Stimulated activated CD4-positive, alpha-beta T cell treated with anti-CD3 and anti-CD28 coated beads, TNF-alpha, amount 100 ng/mL, for 24 hours (primary cell): ENCODE measurements around the gene ZBTB5.
"Not testable (repeated sequence)": the region's sequence is repeated elsewhere in the genome, so short reads cannot be mapped to it uniquely, and the experiment has no call there.

Experiments
- DNase-seq, 3 experiments: peaks; one replicate each; pipeline ENCODE4 v3.0.0-alpha.2; 2020; ENCODE audit warnings: low read depth in 3 of 3

ZBTB5 gene

GRCh38 chr9:37449862-37450632 is 15.2 kb downstream of the ZBTB5 start:
- DNase-seq: no peak

- DNase-seq: no peak
Measured at GRCh38 chr9:37447111-37447510, 18.1 kb downstream of the ZBTB5 start.

DNA sequence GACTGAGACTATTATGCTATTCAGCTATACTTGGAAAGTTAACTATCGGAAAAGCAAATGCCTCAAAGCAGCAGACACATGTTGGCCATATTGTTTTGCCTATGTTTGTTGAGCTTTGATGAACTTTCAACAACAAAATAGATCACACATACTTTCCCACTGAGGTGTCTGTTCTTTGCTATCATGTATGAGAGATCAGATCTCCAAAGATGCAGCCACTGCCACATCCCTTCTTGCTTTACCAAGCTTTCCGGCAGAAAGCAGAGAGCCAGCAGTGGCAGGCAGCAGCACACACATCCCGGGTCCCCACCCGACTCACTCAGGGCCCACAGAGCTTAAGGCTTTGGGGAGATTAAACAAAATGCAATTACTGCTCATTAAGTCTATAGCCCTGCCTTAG is 18.8 kb downstream of the ZBTB5 start:
- DNase-seq: no peak

- DNase-seq: no peak
Measured at GRCh38 chr9:37445832-37446231, 19.4 kb downstream of the ZBTB5 start.

DNA sequence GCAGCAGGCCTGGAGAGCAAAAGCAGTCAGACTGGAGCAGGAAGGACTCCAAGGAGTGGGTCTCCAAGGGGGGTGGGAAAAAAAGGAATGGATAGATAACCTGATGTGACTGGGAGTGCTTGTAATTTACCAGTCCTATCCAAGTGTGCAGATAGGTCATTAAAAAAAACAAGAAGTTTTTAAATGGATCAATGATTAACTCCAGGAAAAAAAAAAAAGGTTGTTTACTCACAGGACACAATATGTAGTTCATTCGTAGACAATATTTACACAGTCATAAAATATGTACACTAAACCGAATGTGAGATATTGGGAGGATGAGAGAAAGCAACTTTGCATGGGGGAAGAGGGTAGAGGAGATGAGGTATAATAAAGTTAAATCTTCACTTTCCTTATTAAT is 20.4 kb downstream of the ZBTB5 start:
- no peak for DNase-seq

- no peak for DNase-seq
Measured at GRCh38 chr9:37443566-37443965, 21.7 kb downstream of the ZBTB5 start.

GRCh38 chr9:37442556-37442955 is 22.7 kb downstream of the ZBTB5 start:
- DNase-seq: no peak

DNA sequence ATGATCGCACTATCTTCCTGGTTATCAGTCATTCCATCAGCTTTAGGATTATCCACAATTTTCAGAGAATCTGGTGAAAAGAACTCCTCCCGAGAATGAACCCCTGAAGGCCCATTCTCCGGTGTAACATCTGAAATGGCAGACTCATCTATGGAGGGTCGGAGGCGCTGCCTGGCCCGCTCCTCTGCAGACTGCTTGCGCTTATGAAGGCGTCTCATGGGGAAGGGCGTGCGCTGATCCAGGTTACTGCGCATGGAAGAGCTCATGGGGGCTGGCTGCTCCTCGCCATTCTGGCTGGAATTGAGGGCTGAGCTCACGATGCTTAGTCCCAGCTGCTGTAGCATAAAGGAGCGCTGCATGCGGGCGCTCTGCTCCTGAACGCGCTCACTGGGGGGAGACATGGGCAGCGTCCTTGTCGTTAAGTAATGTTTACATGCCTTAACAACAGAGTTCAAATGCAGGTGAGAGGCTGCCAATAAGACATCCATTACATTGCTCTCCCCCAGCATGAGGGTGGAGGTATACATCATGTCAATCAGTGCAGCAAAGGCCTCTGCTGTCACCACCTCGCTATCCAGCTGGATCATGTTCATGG is 23.4 kb downstream of the ZBTB5 start:
- DNase-seq: no peak

DNA sequence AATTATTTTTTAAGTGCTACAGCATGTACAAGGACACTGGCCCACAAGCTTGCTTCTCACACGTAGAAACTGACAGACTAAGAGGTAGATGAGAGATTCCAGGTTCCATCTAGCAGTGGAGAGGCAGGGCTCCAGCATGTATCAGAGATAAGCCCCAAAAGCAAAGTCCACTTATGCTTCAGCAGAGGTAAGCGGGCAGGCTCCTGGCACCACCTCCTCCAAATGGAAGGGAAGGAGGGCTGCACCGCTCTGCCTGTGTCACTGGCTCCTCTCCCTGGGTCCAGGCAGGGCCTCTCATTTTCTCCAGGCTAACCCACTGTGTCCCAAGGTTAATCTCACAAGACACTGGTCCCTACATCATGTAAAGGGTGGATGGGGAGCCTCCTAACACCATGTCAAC is 26.9 kb downstream of the ZBTB5 start:
- DNase-seq: no peak

GRCh38 chr9:37437621-37438020 is 27.6 kb downstream of the ZBTB5 start:
- DNase-seq: no peak

DNA sequence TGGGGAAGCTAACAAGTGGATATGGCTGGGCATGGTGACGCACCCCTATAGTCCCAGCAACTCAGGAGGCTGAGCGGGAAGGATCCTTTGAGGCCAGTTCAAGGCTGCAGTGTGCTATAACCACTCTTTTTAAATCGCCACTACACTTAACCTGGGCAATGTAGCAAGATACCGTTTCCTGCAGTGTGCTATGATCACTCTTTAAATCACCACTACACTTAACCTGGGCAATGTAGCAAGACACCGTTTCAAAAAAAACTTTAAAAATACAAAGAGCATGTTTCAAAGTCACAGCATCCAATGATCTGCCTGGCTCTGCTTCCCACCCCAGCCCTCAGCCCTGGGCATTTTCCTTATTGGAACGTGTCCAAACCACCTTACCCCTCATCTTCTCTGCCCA is 28.2 kb downstream of the ZBTB5 start:
- DNase-seq: no peak

GRCh38 chr9:37436540-37436939 is 28.7 kb downstream of the ZBTB5 start:
- DNase-seq: no peak

- DNase-seq: no peak
Measured at GRCh38 chr9:37433867-37434371, 31.3 kb downstream of the ZBTB5 start.

- DNase-seq: no peak
Measured at GRCh38 chr9:37432020-37432419, 33.2 kb downstream of the ZBTB5 start.

DNA sequence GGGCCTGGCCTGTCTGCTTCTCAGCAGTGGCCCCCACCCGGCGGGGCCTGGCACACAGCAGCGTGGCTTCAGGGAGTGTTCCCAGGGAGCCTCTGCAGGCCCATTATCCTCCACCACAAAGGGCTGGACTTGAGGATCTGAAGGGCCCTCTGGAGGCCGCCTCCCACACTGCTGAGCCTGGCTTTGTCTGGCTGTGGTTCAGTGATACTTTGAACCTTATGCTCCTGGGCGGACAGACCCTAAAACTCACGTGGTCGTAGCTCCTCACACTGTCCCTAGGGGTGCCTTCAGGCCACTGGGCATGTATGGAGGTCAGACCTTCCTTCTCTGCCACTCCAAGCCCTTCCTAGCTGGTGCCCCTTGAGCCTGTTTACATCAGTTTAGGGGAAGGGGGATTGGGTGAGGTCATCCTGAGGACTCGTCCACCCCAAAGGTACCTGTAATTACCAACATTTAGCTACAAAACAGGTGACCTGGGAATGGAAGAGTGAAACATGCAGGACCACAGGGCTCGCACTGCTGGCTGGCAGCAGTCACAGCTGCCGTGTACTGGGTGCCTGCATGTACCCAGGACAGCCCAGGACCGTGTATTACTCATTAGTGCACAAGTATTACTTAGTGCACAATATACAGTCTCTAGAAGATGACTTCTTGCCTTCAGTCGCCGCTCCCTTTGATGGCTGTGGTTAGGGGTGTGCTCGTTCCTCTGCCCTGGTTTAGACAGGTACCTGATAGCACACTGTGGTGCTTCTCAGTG is 34.2 kb downstream of the ZBTB5 start:
- DNase-seq: no peak

GRCh38 chr9:37429441-37430285 is 35.6 kb downstream of the ZBTB5 start:
- no peak for DNase-seq

DNA sequence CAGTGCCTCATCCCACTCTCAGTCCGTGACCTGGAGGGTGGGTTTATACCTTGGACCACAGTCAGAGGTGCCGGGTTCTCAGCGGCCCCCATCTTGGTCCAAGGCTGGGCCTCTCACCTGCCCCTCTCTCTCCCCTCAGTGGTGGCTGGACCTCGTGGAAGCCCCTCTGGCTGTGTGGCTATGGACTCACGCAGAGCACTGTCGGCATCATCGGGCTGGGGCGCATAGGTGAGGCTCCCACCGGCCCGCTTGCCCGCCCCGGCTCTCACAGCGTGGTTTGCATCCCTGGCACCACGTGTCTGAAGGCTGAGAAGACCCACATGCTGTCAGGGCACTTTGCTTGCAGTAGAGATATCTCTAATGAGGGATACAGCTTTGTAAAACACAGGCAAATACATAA is 36.9 kb downstream of the ZBTB5 start:
- DNase-seq: no peak

GRCh38 chr9:37426846-37427245 is 38.4 kb downstream of the ZBTB5 start:
- DNase-seq: no peak

DNA sequence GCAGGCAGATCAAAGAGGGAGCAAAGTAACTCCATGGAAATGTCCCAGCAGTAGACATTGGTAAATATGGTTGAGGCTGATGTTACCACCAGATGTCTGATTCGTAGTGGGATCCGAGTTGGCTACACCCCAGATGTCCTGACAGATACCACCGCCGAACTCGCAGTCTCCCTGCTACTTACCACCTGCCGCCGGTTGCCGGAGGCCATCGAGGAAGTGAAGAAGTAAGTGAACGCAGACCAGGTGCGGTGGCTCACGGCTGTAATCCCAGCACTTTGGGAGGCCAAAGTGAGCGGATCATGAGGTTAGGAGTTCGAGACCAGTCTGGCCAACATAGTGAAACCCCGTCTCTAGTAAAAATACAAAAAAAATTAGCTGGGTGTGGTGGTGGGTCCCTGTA is 38.8 kb downstream of the ZBTB5 start:
- not testable (repeated sequence) for DNase-seq

DNA sequence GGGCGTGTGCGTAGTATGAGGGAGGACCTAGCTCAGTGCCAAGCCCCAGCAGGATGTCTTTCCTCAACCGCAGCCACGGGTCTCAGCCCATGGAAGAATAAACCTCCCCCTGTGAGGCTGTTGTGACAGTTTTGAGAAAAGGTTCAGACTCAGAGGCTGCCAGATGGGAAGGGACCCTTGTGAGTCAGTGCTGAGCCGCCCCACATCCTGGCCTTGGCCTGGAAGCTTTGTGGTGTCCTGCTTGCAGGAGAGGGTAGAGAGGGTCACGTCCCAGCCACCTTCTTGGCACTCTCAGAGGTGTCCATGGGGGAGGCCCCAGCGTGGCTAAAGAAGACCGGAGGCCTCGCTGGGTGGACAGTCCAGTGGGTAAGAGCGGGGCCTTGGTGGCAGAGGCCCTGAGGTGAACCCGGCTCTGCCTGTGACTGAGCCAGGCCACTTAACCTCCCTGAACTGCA is 39.9 kb downstream of the ZBTB5 start:
- no peak for DNase-seq

DNA sequence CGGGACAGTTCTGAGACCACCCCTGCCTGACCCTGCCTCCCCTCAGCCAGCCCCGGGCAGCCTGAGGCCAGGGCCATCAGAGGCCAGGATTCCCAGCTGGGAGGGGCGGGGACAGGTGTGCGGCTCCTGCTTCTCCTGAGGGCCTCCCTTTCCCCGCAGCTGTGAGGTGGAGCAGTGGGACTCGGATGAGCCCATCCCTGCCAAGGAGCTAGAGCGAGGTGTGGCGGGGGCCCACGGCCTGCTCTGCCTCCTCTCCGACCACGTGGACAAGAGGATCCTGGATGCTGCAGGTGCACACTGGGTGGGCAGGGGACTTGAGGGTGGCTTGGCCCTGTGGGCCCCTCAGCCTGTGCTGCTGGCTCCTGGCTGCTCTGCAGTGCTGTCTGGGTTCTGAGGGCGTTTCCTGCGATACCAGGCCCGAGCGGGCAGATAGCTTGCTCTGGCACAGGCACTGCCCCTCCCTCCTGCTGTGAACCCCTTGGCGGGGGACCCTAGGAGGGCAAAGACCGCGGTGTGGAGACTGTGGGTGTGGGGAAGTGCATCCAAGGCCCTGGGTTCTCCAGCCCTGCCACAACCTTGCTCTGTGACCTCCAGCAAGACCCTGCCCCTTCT is 40.5 kb downstream of the ZBTB5 start:
- no peak for DNase-seq
